GM12872 (cell line): ENCODE measurements around the gene NCKAP5L.

Source experiments
- TF ChIP-seq, protein P1 (sequence below): IDR thresholded peaks from 3 replicates; pipeline ENCODE4 v1.5.1; 2011; ENCODE audit warnings: low read depth, mild to moderate bottlenecking, low read length, moderate library complexity; ENCODE audit not compliant: insufficient read depth

Gene NCKAP5L

DNA sequence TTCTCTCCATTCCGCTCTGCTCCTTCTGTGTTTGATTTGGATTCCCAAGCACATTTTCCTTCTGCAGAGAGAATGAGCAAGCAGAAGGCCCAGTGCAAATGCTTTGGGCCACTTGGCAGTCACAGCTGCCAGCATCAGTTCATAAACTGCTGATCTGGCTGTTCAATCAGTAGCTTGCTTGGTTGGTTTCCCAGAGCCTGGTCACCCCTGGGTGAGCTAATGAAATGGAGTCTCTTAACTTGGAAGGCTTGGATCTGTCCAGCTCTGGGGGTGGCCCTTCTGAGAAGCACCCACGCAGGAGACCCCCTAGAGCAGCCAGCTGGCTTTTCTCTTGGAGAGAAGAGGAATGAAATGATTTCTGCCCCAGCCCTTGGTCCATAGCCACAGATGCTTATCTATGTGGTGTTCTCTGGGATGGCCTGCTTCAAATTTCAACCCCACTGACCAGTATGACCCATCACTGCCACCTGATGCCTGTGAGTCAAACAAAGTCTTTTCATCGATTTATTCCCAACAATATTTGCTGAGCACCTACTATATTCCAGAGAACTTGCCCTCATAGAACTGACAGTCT, 45.2 kb upstream of the NCKAP5L start:
- TF ChIP-seq, protein P1, sequence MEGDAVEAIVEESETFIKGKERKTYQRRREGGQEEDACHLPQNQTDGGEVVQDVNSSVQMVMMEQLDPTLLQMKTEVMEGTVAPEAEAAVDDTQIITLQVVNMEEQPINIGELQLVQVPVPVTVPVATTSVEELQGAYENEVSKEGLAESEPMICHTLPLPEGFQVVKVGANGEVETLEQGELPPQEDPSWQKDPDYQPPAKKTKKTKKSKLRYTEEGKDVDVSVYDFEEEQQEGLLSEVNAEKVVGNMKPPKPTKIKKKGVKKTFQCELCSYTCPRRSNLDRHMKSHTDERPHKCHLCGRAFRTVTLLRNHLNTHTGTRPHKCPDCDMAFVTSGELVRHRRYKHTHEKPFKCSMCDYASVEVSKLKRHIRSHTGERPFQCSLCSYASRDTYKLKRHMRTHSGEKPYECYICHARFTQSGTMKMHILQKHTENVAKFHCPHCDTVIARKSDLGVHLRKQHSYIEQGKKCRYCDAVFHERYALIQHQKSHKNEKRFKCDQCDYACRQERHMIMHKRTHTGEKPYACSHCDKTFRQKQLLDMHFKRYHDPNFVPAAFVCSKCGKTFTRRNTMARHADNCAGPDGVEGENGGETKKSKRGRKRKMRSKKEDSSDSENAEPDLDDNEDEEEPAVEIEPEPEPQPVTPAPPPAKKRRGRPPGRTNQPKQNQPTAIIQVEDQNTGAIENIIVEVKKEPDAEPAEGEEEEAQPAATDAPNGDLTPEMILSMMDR = no peak

DNA sequence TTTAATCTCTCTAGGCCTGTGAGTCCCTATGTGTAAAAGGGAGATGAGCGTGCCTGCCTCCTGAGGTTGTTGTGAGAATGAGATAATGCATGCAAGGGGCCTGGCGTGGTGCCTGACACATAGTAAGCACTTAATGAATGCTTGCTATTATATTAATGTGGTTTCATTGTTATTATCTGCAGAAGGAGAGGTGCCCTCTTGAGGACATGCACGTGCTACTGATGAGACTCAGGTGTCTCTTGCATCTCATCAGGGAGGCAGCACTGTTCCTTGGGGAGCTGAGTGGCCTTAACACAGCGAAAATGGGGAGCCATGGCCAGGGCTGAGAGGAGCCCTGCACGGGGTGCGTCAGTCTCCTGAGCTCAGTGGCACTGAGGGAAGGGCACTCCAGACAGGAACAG, 44.6 kb upstream of the NCKAP5L start:
- TF ChIP-seq, protein P1 = no peak

DNA sequence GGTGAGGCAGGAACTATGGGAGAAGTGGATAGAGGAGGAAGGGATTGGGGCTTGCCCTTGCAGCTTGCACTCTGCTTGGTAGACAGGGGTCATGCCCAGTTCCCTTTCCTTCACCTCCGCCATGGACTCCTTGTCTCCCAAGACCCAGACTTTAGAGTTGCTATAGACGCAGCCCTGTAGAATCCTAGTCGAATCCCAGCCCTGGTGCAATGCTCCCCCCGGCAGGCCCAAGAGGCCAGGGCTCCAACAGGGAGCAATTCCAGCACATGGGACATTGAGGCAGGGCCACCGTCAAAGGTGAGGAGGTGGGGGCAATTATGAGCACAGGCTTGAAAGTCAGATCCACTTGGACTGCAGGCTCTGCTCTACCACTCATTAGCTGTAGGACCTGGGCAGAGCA, 44.2 kb upstream of the NCKAP5L start:
- TF ChIP-seq, protein P1 = no peak

DNA sequence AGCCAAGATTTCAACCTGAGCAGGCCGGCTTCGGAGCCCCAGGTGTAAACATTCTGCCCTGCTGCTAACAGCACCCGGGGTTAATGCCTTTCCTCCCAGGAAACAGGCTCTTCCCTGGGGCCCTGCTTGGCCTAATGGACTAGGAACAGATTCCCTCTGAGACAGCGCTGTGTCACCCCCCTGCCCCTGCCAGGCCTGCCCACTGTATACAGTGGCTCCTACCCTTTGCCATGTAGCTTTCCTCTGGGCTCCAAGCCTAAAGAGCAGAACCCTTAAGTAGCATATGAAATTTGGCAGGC, 43.0 kb upstream of the NCKAP5L start:
- TF ChIP-seq, protein P1 = no peak

DNA sequence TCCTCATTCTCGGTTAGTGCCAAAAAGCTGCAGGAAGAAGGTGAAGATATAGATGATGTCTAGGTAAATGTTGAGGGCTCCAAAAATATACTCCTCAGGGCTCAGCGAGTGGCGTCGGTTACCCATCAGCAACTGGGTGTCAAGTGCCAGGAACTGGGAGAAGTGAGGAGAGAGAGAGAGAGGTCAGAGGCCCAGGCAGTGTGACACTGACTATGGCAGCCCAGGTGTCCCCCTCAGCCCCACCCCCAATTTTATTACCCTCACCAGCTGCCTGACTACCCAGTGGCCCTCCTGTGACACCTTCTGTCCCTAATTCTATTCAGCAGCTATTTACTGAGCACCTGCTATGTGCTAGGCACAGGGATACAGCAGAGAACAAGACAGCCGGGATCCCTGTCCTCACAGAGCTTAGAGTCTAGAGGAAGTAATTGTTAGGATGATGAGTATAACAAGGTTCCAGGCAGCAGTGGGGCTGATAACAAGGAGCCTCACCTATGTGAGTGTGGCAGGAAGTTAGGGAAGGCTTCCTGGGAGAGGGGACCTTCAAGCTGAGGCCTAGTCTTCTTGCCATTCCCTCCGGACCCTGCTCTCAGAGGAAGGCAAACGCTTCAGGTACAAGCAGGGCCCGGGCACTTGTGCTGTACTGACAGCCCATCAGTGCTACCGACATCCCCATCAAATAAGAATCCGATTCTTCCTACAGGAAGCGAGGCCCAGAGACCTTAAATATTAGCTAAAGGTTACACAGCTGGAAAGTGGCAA, 42.5 kb upstream of the NCKAP5L start:
- TF ChIP-seq, protein P1 = no peak

DNA sequence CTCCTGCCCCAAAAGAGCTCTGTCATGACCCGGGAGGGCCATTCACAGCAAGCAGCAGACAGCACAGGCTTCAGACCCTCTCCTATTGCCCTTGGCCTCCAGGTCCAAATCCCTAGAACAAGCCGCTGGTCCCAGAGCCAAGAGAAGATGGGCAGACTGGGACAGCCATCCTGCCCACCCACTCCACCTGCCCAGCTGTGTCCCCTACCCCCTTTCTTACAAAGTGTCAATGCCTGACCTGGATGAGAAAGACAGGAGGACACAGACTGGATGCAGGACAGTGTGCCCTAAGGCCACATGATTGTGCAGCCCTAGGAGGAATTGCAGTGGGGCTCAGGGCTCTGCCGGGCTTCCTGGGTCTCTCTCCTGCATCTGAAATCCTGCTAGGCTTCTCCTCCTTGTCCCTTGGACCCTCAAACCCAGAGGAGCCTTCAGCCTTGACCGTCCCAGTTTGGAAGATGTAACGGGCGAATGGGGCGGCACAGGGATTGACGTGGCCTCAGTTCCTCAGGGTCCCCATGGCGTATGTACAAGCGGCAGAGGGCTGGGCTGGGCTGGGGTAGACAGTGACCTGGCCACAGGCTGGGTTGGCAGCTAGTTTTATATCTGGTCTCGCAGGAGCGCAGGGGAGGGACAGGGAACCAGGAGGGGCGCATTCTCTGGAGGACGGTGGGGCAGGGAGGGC, 41.7 kb upstream of the NCKAP5L start:
- TF ChIP-seq, protein P1 = no peak

DNA sequence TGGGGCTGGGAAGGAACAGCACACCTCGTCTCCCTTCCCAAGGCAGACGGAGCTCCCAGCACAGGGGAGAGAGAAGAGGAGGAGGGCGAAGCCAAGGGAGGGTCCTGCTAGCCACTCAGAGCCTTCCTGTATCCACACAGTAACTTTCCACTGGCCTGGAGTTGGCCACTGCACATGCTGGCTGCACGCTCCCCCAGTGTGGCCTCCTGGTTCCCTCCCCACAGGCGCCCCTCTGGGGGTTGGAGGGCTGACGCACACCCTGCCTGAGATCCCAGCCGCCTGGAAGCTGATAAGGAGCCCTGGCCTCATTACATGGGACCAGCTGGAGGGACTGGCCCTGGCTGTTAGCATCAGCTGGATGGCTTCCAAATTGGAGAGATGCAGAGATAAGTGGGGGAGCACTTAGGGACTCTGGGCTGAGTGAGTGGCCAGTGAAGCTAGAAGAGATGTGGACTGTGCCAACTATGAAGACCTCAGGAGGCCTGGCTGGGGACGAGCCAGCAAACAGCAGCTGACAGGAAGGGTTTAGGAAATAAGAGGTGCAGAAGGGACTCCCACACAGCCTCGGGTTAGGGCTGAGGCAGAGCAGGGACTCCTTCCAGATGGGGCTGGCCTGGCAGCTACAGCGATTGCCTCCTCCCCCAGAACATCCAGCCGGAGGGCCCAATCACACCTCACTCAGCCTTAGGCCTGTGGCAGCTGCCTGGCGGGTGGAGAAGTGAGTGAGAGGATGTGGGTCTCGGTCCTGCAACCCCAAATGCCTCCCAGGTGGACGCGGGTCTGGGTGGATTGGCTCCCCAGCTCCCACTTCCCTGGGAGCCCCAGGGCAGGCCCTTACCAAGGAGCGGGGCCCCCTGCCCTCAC, 41.0 kb upstream of the NCKAP5L start:
- TF ChIP-seq, protein P1 = no peak
